DND-41 (cell line): ENCODE results near the gene SPPL3.

ENCODE experiments used
- EZH2 ChIP-seq: IDR thresholded peaks from 3 replicates; pipeline ENCODE4 v1.6.1; 2012; ENCODE audit warnings: borderline replicate concordance, low read depth, mild to moderate bottlenecking, moderate library complexity, low read length, inconsistent platforms; ENCODE audit not compliant: severe bottlenecking
- TF ChIP-seq, protein P1 (sequence below): IDR thresholded peaks from 2 replicates; pipeline ENCODE4 v1.5.1; 2012; ENCODE audit warnings: borderline replicate concordance, low read length, moderate library complexity, mild to moderate bottlenecking; ENCODE audit not compliant: poor library complexity, severe bottlenecking; ENCODE audit errors: extremely low read depth

- TF ChIP-seq, protein P1, sequence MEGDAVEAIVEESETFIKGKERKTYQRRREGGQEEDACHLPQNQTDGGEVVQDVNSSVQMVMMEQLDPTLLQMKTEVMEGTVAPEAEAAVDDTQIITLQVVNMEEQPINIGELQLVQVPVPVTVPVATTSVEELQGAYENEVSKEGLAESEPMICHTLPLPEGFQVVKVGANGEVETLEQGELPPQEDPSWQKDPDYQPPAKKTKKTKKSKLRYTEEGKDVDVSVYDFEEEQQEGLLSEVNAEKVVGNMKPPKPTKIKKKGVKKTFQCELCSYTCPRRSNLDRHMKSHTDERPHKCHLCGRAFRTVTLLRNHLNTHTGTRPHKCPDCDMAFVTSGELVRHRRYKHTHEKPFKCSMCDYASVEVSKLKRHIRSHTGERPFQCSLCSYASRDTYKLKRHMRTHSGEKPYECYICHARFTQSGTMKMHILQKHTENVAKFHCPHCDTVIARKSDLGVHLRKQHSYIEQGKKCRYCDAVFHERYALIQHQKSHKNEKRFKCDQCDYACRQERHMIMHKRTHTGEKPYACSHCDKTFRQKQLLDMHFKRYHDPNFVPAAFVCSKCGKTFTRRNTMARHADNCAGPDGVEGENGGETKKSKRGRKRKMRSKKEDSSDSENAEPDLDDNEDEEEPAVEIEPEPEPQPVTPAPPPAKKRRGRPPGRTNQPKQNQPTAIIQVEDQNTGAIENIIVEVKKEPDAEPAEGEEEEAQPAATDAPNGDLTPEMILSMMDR = no peak
- TF ChIP-seq EZH2 = no peak
These were observed 90.5 kb downstream of the SPPL3 start for GRCh38 chr12:120813588-120814153.
